ENCODE measurements around the gene PDIA5.

PDIA5 gene

GRCh38 chr3:123042413-123042812 is 24.4 kb upstream of the PDIA5 start:
- DNase-seq (ENCODE audit: low read depth) = no peak

- DNase-seq (ENCODE audit: low read depth) = no peak
Measured at GRCh38 chr3:123044981-123045763, 21.7 kb upstream of the PDIA5 start.

- DNase-seq (ENCODE audit: low read depth) = no peak
Measured at GRCh38 chr3:123046262-123047061, 20.4 kb upstream of the PDIA5 start.

- DNase-seq (ENCODE audit: low read depth) = no peak
Measured at GRCh38 chr3:123047062-123047319, 19.8 kb upstream of the PDIA5 start.

GRCh38 chr3:123048480-123049237 is 18.2 kb upstream of the PDIA5 start:
- DNase-seq (ENCODE audit: low read depth) = no peak

- DNase-seq (ENCODE audit: low read depth) = no peak
Measured at GRCh38 chr3:123050666-123051065, 16.2 kb upstream of the PDIA5 start.

GRCh38 chr3:123053107-123053506 is 13.7 kb upstream of the PDIA5 start:
- DNase-seq (ENCODE audit: low read depth) = no peak

GRCh38 chr3:123054109-123054778 is 12.6 kb upstream of the PDIA5 start:
- no peak for DNase-seq (ENCODE audit: low read depth)

- DNase-seq (ENCODE audit: low read depth) = no peak
Measured at GRCh38 chr3:123054931-123055330, 11.9 kb upstream of the PDIA5 start.

GRCh38 chr3:123055352-123055751 is 11.5 kb upstream of the PDIA5 start:
- DNase-seq (ENCODE audit: low read depth) = no peak

- no peak for DNase-seq (ENCODE audit: low read depth)
Measured at GRCh38 chr3:123058505-123058904, 8.3 kb upstream of the PDIA5 start.

GRCh38 chr3:123060054-123060453 is 6.8 kb upstream of the PDIA5 start:
- no peak for DNase-seq (ENCODE audit: low read depth)

- no peak for DNase-seq (ENCODE audit: low read depth)
Measured at GRCh38 chr3:123061856-123062255, 5.0 kb upstream of the PDIA5 start.

GRCh38 chr3:123063034-123063433 is 3.8 kb upstream of the PDIA5 start:
- no peak for DNase-seq (ENCODE audit: low read depth)

- DNase-seq (ENCODE audit: low read depth) = no peak
Measured at GRCh38 chr3:123064506-123064905, 2.3 kb upstream of the PDIA5 start.

GRCh38 chr3:123064914-123065313 is 1.9 kb upstream of the PDIA5 start:
- no peak for DNase-seq (ENCODE audit: low read depth)

GRCh38 chr3:123066599-123066895 is 278 bp upstream of the PDIA5 start:
- DNase-seq (ENCODE audit: low read depth) = no peak

- DNase-seq (ENCODE audit: low read depth) = no peak
Measured at GRCh38 chr3:123067689-123068600, 1.1 kb downstream of the PDIA5 start.

GRCh38 chr3:123068601-123069381 is 2.0 kb downstream of the PDIA5 start:
- DNase-seq (ENCODE audit: low read depth) = no peak

GRCh38 chr3:123070510-123070909 is 3.7 kb downstream of the PDIA5 start:
- DNase-seq (ENCODE audit: low read depth) = no peak

- DNase-seq (ENCODE audit: low read depth) = no peak
Measured at GRCh38 chr3:123071146-123071545, 4.3 kb downstream of the PDIA5 start.
